ENCODE data around the gene DEDD. TPM values are rescaled to one million over a fixed set of nuclear protein-coding genes. Genes with fewer than 3 reads are reported as not detected.

DEDD gene
- polyA plus RNA-seq, 1 donor from 2014 or later = 39.1 TPM

DNA sequence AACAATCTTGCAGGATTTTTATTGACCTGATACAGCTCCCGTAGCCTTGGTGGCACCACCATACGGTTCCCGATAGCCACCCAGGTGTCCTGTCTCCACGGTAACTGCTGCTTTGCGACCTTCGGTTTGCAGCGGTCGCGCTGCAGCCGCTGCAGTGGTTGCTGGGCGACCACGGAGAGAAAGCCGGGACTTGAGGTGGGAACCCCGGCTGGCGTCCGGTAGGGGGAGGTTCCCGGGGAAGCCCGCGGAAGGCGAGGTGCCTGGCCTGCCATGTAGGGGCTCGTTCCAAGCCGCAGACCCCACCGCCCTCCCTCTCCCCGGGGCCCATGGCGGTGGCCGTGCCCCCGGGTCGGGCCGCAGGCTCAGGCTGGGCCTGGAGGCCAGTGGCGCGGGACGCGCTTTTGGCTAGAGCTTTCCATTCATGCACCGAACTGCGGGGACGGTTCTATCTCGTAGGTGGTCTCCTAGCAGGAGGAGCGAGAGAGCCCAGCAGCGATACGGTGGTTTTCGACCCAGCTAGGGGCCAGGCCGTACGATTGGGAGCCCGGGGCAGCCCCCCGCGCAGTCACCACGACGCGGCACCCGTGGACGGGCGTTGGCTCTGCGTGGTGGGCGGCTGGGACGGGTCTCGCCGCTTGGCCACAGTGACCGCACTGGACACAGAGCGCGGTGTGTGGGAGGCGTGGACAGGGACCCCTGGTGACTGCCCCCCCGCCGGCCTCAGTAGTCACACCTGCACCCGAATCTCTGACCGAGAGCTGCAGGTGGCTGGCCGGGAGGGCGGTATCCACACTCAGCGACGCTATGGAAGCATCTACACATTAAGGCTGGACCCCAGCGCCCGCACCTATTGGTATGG lies 34.0 kb downstream of the DEDD start, which contains the start of gene KLHDC9:
Gene KLHDC9, plus strand, starts transcription at position 152 of the 859 bp plus-strand sequence. Its CDS starts 175 bp downstream, at position 327.
- Mint-ChIP-seq H3K27me3 (no peaks in the 10 kb centered on the region), H3K4me1 (peaks cover 16 to 21% (median 17%) of the 10 kb centered on the region in 3 donors), H3K27ac (peak within 1 kb of the TSS; percentile 95 to 100 (median 98)), H3K36me3 (peaks cover 2% of the 10 kb centered on the region), H3K4me3 (peak within 1 kb of the TSS; percentile 86 to 95 (median 92)), H3K9me3 (no peaks in the 10 kb centered on the region)

DNA sequence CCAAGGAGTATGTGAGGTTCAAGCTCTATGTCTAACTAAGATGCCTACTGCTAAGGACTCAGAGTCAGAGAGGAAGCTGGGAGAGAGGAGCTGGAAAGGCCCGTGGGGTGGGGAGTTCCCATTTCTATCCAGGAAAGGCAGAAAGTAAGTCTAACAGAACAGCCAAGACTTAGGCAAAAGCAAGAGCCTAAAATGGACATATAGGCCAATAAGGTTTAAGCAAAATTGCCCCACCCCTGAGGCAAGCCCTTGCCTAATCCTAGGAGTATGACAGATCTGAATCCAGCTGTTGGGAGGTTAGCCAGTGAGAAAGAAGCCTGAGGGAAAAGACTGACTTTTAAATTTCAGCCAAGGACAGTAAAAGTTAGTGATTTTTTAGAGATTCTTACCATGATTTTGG lies 35.9 kb downstream of the DEDD start:
- H3K27me3 Mint-ChIP-seq = no peaks in the 10 kb centered on the region
- peaks cover 2% of the 10 kb centered on the region for H3K36me3 Mint-ChIP-seq
- H3K4me1 Mint-ChIP-seq = peaks cover 16 to 21% (median 17%) of the 10 kb centered on the region in 3 donors
- H3K27ac Mint-ChIP-seq = peak overlapping the region; percentile 67 to 100 (median 98)
- peak overlapping the region in 2 of 4 donors; percentile 39 to 91 for H3K4me3 Mint-ChIP-seq
- no peaks in the 10 kb centered on the region for H3K9me3 Mint-ChIP-seq

DNA sequence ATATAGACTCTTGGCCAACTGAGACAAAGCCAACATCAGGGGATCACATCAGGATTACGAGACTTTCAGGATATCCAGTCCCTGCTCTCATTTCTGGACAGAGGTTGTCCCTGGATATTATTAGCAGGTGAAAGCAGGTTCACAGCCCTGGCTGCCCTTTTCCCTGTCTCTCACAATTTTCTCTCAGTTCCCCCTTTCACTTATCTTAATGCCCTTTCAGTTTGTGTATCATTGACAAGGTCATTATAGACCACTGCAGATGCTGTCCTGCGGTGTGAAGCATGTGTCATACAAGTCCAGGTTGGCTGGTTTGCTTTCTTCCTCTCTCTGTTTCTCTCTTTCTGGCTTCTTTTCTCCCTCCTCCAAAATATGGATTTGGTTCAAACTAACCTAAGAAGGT lies 36.5 kb downstream of the DEDD start:
- H3K4me3 Mint-ChIP-seq = peak overlapping the region in 1 of 4 donors; percentile 91
- H3K4me1 Mint-ChIP-seq = peaks cover 16 to 21% (median 17%) of the 10 kb centered on the region in 3 donors
- H3K36me3 Mint-ChIP-seq = no peaks in the 10 kb centered on the region
- peak overlapping the region in 2 of 3 donors; percentile 98 to 100 for H3K27ac Mint-ChIP-seq
- no peaks in the 10 kb centered on the region for H3K27me3 Mint-ChIP-seq
- H3K9me3 Mint-ChIP-seq = no peaks in the 10 kb centered on the region

DNA sequence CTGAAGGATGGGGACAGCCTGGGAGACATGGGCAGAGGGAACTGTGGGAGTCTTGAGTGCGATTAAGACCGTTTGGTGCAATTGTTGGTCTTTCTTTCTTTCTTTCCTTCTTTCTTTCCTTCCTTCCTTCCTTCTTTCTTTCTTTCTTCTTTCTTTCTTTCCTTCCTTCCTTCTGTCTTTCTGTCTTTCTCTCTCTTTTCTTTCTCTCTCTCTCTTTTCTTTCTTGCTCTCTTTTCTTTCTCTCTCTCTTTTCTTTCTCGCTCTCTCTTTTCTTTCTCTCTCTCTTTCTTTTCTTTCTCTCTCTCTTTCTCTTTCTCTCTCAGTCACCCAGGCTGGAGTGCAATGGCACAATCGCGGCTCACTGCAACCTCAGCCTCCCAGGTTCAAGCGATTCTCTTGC lies 37.2 kb downstream of the DEDD start:
- Mint-ChIP-seq H3K27ac (peak overlapping the region in 2 of 3 donors; percentile 57 to 98), H3K9me3 (no peaks in the 10 kb centered on the region), H3K36me3 (no peaks in the 10 kb centered on the region), H3K4me3 (peak overlapping the region in 1 of 4 donors; percentile 64), H3K27me3 (no peaks in the 10 kb centered on the region), H3K4me1 (peaks cover 16 to 21% (median 17%) of the 10 kb centered on the region in 3 donors)

DNA sequence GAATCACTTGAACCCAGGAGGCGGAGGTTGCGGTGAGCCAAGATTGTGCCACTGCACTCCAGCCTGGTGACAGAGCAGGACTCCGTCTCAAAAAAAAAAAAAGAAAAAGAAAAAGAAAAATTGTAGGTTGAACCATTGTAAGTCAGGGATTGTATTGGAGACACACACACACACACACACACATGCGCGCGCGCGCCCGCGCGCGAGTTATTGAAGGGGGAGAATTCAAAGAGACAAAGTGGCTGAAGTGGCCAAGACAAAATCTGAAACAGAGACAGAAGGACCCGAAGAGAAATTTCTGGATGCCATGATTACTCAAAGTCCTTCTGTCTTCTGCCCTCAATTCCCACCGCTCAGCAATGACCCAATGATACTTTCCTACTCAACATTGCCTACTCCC lies 38.0 kb downstream of the DEDD start:
- peak overlapping the region in 2 of 3 donors; percentile 27 to 57 for H3K27ac Mint-ChIP-seq
- no peaks in the 10 kb centered on the region for H3K36me3 Mint-ChIP-seq
- H3K4me3 Mint-ChIP-seq = peak overlapping the region in 1 of 4 donors; percentile 57
- H3K27me3 Mint-ChIP-seq = no peaks in the 10 kb centered on the region
- no peaks in the 10 kb centered on the region for H3K9me3 Mint-ChIP-seq
- H3K4me1 Mint-ChIP-seq = peaks cover 16 to 21% (median 17%) of the 10 kb centered on the region in 3 donors

DNA sequence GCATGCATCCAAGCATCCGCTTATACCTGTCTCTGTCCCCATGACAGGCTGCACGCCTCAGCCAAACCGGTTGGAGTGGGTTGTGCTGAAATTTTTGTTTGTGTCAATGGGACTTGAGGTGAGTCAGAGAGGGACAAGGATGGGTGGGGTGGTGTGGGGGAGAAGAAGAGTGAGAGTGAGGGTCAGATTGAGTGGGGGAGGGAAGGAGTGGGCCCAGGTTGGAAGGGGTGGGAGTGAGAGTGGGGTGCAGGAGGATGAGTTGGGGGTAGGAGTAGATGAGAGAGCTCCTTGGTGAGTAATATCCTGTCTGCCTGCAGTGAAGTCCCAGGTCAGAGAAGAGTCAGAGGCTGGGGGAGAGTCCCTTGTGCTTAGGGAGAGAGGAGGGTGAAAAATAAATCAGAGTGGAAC lies 39.8 kb downstream of the DEDD start:
- H3K4me1 Mint-ChIP-seq = peaks cover 8 to 11% (median 11%) of the 10 kb centered on the region in 3 donors
- no peak overlapping the region for H3K27ac Mint-ChIP-seq
- no peaks in the 10 kb centered on the region for H3K36me3 Mint-ChIP-seq
- no peaks in the 10 kb centered on the region for H3K27me3 Mint-ChIP-seq
- H3K4me3 Mint-ChIP-seq = no peak overlapping the region
- H3K9me3 Mint-ChIP-seq = no peaks in the 10 kb centered on the region

DNA sequence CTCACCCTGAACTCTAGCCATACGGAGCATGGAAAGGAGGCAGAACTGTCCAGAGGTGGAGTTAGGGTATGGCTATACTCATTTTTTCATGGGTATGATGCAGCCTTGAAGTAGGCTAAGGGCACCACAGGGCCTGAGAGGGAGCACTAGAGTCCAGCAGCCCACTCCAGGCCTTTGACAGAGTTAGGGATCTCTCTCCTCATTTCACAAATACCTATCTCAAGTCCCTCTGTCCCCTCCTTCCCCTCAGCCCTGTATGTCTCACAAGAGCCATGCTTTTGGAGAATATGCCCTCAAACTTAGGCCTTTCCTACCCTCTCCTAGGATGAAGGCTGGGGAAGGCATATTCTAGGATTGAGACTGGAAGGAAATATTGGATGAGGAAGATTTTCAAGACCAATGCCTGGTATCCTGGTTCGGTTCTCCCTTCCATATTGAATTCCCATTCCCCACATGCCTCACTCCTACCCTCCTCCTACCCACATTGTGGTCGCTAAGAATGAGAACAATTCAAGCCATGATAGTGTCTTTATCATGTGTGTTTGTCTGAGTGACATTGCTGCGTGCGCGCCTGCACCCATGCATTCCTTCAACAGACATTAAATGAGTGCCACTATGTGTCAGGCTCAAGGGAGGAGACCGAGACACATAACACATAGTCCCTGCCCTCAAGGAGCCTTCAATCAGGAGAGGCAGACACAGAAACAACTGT lies 40.5 kb downstream of the DEDD start:
- H3K27ac Mint-ChIP-seq = no peak overlapping the region
- H3K27me3 Mint-ChIP-seq = no peaks in the 10 kb centered on the region
- peaks cover 2 to 5% (median 5%) of the 10 kb centered on the region in 3 donors for H3K4me1 Mint-ChIP-seq
- no peaks in the 10 kb centered on the region for H3K9me3 Mint-ChIP-seq
- H3K36me3 Mint-ChIP-seq = no peaks in the 10 kb centered on the region
- no peak overlapping the region for H3K4me3 Mint-ChIP-seq

DNA sequence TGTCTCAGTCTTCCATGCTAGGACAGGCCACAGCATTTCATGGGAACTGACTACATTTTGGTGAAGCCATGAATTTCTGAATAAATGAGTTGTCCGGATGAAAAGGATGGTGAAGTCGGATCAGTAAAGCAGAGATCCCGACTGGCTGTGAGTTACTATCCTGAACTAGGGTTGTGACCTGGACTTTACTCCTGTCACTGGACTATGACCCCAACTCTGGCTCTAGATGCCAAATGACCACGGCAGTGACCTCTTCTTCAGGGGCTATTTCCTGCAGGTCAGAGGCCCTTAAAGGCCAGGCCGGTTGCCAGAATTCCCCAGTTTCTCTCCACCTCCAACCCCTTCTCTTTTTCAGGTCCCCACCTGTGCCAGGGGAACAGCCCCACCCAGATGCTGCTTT lies 41.4 kb downstream of the DEDD start:
- Mint-ChIP-seq H3K4me3 (no peak overlapping the region), H3K9me3 (no peaks in the 10 kb centered on the region), H3K27me3 (no peaks in the 10 kb centered on the region), H3K36me3 (no peaks in the 10 kb centered on the region), H3K4me1 (peaks cover 0 to 3% (median under 1%) of the 10 kb centered on the region in 3 donors), H3K27ac (no peak overlapping the region)

DNA sequence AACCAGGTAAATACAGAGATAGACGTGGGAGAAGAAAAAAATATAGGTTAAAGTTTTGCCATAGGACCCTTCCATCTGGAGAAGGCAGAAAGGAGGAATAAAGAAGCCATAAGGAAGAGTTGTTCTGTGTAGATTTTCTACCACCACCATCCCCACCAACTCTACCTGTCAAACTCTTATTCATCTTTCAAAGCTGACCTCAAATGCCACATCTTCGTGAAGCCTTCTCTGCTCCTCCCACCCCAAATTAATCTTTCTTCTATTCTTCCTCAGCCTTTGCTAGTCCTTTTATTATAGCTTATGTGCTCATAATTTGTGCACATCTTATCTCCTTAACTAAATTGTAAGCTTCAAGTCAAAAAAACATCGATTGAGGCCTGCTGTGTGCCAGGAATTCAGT lies 41.9 kb downstream of the DEDD start:
- no peak overlapping the region for H3K4me3 Mint-ChIP-seq
- no peak overlapping the region for H3K27ac Mint-ChIP-seq
- H3K36me3 Mint-ChIP-seq = no peaks in the 10 kb centered on the region
- H3K4me1 Mint-ChIP-seq = no peaks in the 10 kb centered on the region
- no peaks in the 10 kb centered on the region for H3K9me3 Mint-ChIP-seq
- peaks cover 2% of the 10 kb centered on the region for H3K27me3 Mint-ChIP-seq

DNA sequence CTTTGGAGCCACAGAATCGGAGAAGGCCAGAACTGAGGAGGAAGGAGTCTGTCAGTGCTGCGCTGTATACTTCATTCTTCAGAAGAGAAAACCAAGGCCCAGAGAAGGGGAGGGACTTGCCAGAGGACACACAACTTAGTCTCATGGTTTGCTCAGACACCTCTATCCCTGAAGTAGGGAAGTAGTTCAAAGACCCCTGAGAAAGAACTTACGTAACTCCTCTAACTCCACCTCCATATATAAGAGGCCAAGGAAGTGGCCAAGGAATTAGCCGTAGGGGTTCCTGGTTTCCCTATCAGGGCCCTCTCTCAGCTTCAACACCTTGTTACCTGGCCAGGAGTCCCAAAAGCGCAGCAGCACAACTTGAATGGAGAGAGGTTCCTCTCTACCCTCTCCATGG lies 42.5 kb downstream of the DEDD start:
- no peaks in the 10 kb centered on the region for H3K4me1 Mint-ChIP-seq
- H3K4me3 Mint-ChIP-seq = no peak overlapping the region

DNA sequence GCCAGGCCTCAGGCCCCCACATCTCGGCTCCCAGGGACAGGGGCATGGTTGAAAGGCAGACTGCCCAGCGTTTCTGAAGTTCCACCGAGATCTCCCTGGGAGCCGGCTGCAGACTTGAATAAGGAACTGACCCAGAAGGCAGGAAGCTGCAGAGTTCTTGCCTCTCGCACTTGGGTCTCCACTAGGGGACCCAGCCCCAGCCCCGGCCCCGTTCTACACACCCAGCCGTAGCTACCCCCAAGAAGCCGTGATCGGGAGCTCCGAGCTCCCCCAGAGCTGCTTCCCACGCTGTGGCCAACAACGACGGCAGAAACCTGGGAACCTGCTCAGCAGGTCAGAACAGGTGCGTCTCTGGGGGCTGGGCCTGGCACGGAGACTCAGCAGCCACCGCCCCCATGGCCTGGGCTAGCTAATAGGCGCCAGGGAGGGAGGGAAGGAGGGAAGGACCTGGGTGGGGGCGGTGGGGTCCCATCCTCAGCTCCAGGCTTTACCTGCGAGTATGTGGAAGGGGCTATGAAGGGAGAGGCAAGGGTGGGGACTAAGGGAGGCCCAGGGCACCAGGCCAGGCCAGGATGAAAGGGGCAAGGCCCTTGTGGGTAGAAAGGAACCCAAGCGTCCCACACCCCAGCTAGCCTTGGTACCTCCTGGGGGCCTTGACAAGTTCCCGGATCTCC lies 43.1 kb downstream of the DEDD start, which contains the start of gene NECTIN4:
Gene NECTIN4, minus strand, starts transcription at position 308 of the 674 bp plus-strand sequence. Its CDS starts 262 bp downstream, at position 46.
- Mint-ChIP-seq H3K4me1 (no peaks in the 10 kb centered on the region), H3K9me3 (no peaks in the 10 kb centered on the region), H3K27ac (no peak within 1 kb of the TSS), H3K4me3 (no peak within 1 kb of the TSS), H3K27me3 (peaks cover 2% of the 10 kb centered on the region), H3K36me3 (no peaks in the 10 kb centered on the region)

More for the DNA sequence above, 42.5 kb downstream of the DEDD start:
- peaks cover 2% of the 10 kb centered on the region for H3K27me3 Mint-ChIP-seq
- no peak overlapping the region for H3K27ac Mint-ChIP-seq
- H3K36me3 Mint-ChIP-seq = no peaks in the 10 kb centered on the region
- H3K9me3 Mint-ChIP-seq = no peaks in the 10 kb centered on the region

DNA sequence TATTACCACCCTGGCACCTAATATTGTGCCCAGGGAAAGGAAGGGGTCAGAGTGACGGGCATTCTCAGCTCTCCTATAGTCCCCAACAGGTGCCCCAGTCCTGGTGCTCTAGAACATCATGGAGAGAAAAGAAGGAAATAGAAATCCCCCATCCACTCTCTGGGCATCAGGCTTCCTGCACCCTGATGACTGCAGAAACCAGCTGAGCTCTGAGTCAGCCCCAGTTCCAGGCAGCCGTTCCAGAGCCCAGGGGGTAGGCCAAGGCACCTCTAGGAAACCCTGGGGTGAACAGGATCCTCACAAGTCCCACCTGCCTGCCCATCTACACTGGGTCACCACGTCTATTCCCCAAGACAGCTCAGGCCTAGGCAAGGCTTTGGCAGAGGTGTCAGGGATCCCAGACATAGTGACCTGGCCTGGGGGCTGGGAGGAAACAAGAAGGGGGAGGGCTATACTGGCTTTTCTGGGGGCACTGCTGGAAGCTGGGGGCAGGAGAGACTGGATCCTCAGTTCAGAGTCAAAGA lies 43.8 kb downstream of the DEDD start:
- Mint-ChIP-seq H3K4me3 (no peak overlapping the region), H3K36me3 (no peaks in the 10 kb centered on the region), H3K27me3 (peaks cover 2% of the 10 kb centered on the region), H3K4me1 (no peaks in the 10 kb centered on the region), H3K27ac (no peak overlapping the region), H3K9me3 (no peaks in the 10 kb centered on the region)

DNA sequence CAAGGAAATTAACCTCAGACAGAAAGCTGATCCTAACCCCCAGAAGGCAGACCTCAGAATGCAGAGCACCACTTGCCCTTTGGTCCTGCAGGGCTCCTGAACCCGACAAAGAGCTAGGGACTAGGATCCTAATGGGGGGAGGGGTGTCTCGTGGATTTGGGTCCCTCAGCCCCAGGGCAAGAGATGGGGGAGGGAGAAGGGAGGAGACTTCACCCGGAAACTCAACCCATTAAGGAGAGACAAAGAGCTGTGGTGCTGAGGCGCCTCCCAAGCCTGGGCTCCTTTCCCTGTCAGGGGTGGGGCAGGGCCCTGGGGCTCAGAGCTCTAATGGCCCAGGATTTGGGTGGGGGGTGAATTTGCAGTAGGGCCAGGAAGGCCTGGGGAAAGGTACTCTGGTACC lies 46.0 kb downstream of the DEDD start:
- H3K36me3 Mint-ChIP-seq = no peaks in the 10 kb centered on the region
- H3K4me1 Mint-ChIP-seq = no peaks in the 10 kb centered on the region
- H3K27ac Mint-ChIP-seq = peak overlapping the region in 1 of 3 donors; percentile 29

DNA sequence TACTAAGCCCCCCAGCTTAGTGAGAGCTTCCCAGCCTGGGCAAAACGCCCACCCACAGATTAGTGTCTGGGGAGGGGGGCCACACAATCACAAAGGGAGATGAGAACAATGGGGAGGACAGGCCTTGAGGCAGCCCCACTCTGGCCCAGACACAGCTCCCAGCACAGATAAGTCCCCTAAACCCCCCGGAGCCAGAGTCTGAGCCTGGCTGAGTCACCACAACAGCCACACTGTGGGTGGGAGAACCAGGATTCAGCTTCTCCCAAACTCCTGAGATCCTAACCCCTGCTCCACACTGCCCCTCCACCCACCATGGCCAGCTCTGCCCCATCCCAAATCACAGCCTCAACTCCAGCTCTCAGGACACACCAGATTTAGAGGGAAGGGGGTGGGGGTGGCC lies 47.3 kb downstream of the DEDD start:
- no peaks in the 10 kb centered on the region for H3K9me3 Mint-ChIP-seq
- H3K4me3 Mint-ChIP-seq = no peak overlapping the region
- H3K36me3 Mint-ChIP-seq = no peaks in the 10 kb centered on the region
- peak overlapping the region in 1 of 3 donors; percentile 11 for H3K27ac Mint-ChIP-seq
- no peaks in the 10 kb centered on the region for H3K4me1 Mint-ChIP-seq
- peaks cover 2% of the 10 kb centered on the region for H3K27me3 Mint-ChIP-seq

More for the DNA sequence above, 46.0 kb downstream of the DEDD start:
- no peak overlapping the region for H3K4me3 Mint-ChIP-seq
- peaks cover 2% of the 10 kb centered on the region for H3K27me3 Mint-ChIP-seq
- no peaks in the 10 kb centered on the region for H3K9me3 Mint-ChIP-seq
